HG03139 (cell line): ENCODE results near the gene TLCD5.
A peak's percentile ranks its signal among the peaks of the same experiment; 100 is the strongest.

Experiments
- ATAC-seq: cut with Tn5 transposase; IDR thresholded peaks from one replicate; pipeline ENCODE4 v1.9.1; 2021; ENCODE audit not compliant: unreplicated experiment

TLCD5 gene

GRCh38 chr11:120336641-120337354 lies 11.7 kb downstream of the TLCD5 start:
- ATAC-seq = peak; percentile 25

GRCh38 chr11:120337355-120338106 lies 12.4 kb downstream of the TLCD5 start:
- no peak for ATAC-seq

GRCh38 chr11:120338107-120338933 lies 13.2 kb downstream of the TLCD5 start:
- no peak for ATAC-seq

GRCh38 chr11:120339394-120339890 lies 14.3 kb downstream of the TLCD5 start:
- ATAC-seq = no peak

GRCh38 chr11:120340529-120340928 lies 15.4 kb downstream of the TLCD5 start:
- no peak for ATAC-seq

GRCh38 chr11:120342226-120342625 lies 17.1 kb downstream of the TLCD5 start:
- no peak for ATAC-seq

- ATAC-seq = no peak
Measured at GRCh38 chr11:120342678-120343077, 17.6 kb downstream of the TLCD5 start.

- ATAC-seq = no peak
Measured at GRCh38 chr11:120343429-120343828, 18.3 kb downstream of the TLCD5 start.

GRCh38 chr11:120344302-120345004 lies 19.4 kb downstream of the TLCD5 start:
- ATAC-seq = peak; percentile 88

- no peak for ATAC-seq
Measured at GRCh38 chr11:120346233-120346632, 21.1 kb downstream of the TLCD5 start.

- no peak for ATAC-seq
Measured at GRCh38 chr11:120350637-120351036, 25.5 kb downstream of the TLCD5 start.

- no peak for ATAC-seq
Measured at GRCh38 chr11:120352405-120352804, 27.3 kb downstream of the TLCD5 start.

- no peak for ATAC-seq
Measured at GRCh38 chr11:120354068-120354467, 29.0 kb downstream of the TLCD5 start.

GRCh38 chr11:120354779-120355178 lies 29.7 kb downstream of the TLCD5 start:
- no peak for ATAC-seq

GRCh38 chr11:120357620-120358019 lies 32.5 kb downstream of the TLCD5 start:
- no peak for ATAC-seq

- ATAC-seq = no peak
Measured at GRCh38 chr11:120358729-120359128, 33.6 kb downstream of the TLCD5 start.

- ATAC-seq = no peak
Measured at GRCh38 chr11:120363436-120363835, 38.3 kb downstream of the TLCD5 start.

- ATAC-seq = no peak
Measured at GRCh38 chr11:120365512-120365911, 40.4 kb downstream of the TLCD5 start.

GRCh38 chr11:120372296-120372695 lies 47.2 kb downstream of the TLCD5 start:
- ATAC-seq = no peak

GRCh38 chr11:120375076-120375475 lies 50.0 kb downstream of the TLCD5 start:
- no peak for ATAC-seq
